ENCODE measurements around the gene FETUB.

The FETUB gene

GRCh38 chr3:186636536-186636935 is 3.7 kb upstream of the FETUB start:
- DNase-seq = no peak

- DNase-seq = no peak
These were observed 2.5 kb upstream of the FETUB start for GRCh38 chr3:186637686-186638085.

DNA sequence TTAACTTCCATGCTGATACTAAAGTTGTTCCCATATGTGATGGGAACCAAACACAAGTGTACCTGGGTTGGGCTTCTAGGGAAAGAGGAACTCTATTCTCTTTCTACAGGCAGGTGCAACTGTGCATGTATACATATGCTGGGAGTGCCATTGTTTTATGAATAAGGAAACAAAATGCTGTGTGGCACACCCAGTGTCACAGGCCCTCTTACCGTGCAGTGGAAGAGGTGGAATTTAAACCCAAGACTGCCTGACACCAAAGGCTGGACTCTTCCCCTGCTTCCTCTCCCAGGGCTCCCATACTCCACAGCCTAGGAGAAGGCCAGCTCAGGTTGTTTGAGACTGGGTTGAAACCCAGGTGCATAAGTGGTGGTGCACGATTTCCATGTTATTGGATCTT is 1.9 kb upstream of the FETUB start:
- DNase-seq = no peak

- DNase-seq = no peak
These were observed 247 bp downstream of the FETUB start for GRCh38 chr3:186640473-186640818.

- no peak for DNase-seq
These were observed 730 bp downstream of the FETUB start for GRCh38 chr3:186640929-186641328.

- DNase-seq = no peak
These were observed 1.8 kb downstream of the FETUB start for GRCh38 chr3:186642014-186642413.

DNA sequence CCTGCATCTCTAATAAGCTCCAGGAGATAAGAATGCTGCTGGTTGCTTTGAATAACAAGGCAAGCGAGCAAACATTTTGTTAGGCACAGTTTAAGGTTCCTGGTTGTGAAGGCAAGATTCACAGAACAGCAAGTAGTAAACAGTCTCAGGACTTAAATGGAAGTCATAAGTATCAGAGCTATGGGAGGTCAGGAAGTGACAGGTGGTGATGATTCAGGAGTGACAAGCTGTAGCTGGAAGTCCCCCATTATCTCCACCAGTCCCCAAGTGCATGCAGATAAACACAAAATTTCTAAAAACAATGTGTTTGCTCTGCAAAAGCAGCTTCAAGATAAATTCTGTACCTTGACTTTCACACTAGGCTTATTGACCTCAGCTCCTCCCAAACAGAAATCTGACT is 3.3 kb downstream of the FETUB start:
- no peak for DNase-seq

DNA sequence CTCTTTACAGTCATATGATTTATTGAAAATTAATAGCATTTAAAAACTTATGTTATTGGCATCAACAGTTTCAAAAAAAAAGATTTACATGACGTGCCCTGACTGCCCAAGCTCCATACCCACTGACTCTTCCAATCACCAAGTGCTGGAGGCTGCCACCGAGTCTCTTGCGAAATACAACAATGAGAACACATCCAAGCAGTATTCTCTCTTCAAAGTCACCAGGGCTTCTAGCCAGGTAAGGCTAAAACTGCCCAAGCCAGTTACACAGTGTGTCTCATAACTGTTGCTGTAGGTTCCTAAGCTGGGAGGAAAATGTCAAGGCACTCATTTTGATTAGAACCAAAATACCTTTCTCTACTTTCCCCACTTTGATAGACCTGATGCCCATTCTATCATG is 4.5 kb downstream of the FETUB start:
- DNase-seq = no peak

- DNase-seq = no peak
These were observed 5.9 kb downstream of the FETUB start for GRCh38 chr3:186646106-186646505.

DNA sequence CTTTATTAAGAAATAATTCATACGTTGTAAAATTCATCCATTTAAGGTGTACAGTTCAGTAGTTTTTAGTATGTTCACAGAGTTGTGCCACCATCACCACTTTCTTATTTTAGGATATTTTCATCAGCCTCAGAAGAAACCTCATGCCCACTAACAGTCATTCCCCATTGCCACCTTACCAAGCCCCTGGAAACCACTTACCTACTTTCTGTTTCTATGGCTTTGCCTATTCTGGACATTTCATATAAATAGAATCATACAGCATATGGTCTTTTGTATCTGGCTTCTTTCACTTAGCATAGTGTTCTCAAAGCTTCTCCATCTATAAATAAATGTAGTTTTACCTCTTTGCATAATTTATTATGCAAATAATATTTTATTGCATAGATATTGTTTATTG is 6.6 kb downstream of the FETUB start:
- no peak for DNase-seq

DNA sequence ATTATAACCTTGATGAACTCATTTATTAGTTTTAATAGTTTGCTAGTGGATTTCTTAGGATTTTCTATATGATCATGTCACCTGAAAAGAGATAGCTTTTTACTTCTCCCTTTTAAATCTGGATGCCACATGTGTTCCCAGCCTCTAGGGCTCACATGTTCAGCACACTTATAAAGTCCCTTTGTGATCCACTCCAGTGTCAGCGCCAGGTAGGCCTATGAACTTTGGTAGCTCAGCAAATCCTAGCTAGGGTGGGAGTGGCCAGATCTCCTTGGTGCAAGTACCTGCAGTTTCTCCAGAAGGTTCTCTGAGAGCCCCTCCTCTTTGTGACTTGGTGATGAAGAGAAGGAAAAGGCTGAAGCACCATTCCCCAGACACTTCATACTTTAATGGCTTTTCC is 8.7 kb downstream of the FETUB start:
- DNase-seq = no peak

GRCh38 chr3:186651678-186652215 is 11.5 kb downstream of the FETUB start:
- no peak for DNase-seq

DNA sequence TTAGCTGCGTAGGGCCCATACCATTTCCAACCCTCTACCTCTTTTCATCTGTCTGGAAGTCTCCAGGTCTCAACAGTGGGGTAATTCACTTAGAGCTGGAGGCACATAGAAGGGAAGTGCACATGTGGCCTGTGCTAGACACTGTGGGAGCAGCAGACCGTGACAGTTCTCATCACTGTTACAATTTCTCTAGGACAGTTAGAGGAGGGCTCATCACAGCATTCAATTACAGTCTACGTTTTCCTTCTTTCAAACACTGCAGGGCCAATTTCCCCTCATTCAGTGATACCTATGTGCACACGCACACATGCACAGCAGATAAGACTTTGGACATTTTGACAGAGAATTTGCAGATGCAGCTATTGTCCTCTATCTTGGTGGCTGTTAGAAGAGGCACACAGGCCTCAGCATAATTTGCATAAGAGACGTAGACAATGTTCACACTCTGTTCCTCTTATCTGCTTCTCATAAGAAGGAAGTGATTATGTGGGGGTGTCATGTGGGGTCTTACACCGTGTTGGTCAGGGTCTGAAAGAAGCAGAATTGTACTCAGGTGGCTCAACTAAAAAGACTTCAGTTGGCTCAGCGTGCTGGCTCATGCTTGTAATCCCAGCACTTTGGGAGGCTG is 13.0 kb downstream of the FETUB start:
- DNase-seq = no peak

- DNase-seq = no peak
These were observed 13.8 kb downstream of the FETUB start for GRCh38 chr3:186653984-186654383.

DNA sequence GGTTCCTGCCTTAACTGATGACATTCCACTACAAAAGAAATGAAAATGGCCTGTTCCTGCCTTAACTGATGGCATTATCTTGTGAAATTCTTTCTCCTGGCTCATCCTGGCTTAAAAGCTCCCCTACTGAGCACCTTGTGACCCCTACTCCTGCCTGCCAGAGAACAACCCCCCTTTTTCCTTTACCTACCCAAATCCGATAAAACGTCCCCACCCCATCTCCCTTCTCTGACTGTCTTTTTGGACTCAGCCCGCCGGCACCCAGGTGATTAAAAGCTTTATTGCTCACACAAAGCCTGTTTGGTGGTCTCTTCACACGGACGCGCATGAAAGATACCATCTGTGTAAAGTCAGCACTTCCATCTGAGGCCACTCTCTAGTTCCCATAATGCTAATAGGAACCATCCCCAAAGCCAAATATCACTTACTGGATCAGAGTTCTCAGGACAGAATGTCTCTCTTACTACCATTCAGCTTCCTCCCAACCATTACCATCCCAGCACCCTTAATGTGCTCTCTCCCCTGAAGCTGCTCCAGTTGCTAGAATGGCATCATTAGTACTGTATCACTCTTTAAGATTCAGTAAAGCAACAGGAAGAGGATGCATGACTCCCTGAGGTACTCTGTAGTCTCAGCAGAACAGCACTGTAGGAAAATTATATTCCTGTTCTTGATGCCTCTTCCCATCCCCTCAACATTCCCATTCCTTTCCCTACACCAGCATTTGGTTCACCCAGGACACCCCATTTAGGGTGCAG is 23.3 kb downstream of the FETUB start:
- DNase-seq = no peak

GRCh38 chr3:186664119-186664495 is 23.9 kb downstream of the FETUB start:
- DNase-seq = no peak

GRCh38 chr3:186664506-186664905 is 24.3 kb downstream of the FETUB start:
- DNase-seq = no peak

GRCh38 chr3:186665625-186666188 is 25.5 kb downstream of the FETUB start, which contains the start of gene HRG:
Gene HRG (plus strand): TSS chr3:186666014. CDS start chr3:186666032, 18 bp downstream.
- DNase-seq = no peak

GRCh38 chr3:186668426-186668825 is 28.2 kb downstream of the FETUB start:
- DNase-seq = no peak

DNA sequence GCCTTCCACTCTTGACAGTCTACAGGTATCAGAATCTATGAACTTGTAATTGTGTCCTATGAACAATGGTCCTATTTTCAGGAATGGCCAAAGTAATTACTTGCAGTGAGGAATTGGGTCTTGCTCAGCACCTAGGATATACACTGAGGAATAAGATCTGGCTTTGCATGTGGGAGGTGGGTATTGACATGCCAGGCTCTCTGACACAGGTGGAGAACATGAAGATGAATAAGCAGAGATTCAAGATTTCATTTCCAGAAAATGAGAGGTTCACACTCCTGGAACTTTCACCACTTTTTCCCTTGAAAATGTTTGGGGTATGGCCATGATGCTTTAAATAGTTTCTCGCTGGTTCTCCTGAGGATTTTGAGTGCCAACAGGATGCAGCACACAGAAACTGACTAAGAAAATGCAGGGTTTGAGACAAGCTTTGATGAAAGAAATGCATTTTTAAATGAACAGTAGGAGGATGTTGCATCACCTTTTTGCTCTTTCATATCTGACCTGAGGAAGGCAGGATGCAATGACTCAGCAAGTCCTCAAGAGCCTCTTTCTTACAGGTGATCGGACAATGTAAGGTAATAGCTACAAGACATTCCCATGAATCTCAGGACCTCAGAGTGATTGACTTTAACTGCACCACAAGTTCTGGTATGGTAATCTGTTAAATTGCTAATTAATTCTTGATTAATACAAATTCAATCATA is 29.3 kb downstream of the FETUB start:
- DNase-seq = no peak

GRCh38 chr3:186670155-186670554 is 30.0 kb downstream of the FETUB start:
- no peak for DNase-seq

- DNase-seq = no peak
These were observed 30.9 kb downstream of the FETUB start for GRCh38 chr3:186671051-186671450.

DNA sequence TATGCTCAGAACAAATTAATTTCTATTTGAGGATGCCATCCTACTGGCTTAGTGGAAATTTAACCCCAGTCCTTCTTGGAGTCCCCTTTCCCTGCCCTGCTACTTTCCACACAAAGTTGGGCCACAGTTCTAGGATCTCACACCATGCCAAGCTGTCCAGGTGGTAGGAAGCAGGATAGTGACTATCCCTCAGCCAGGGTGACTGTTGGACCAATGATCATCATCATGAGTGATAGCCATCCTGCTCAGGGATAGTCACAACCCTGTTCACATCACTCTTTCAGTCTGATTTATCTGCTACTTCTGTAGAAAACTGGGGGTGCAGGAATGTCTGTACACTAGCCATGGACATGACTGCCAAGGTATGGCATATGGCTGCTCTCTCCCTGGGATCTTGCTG is 38.4 kb downstream of the FETUB start:
- no peak for DNase-seq

- no peak for DNase-seq
These were observed 39.0 kb downstream of the FETUB start for GRCh38 chr3:186679151-186679550.
